H1 (cell line): Measurements from ENCODE around the gene NCAM1. TPM values are rescaled to one million over a fixed set of nuclear protein-coding genes. Genes with fewer than 3 reads are reported as not detected.

Experiments used
- CTCF ChIA-PET: fragments of 300-600 bp; sonication (Branson Sonifier 250); formaldehyde crosslinking; loops from one replicate; lab custom pipeline; 2021; ENCODE audit not compliant: partially characterized antibody; lab: Charles Lee
- POLR2A ChIA-PET: fragments of 300-600 bp; sonication (Branson Sonifier 250); formaldehyde crosslinking; loops from one replicate; lab custom pipeline; 2021; ENCODE audit warnings: inconsistent platforms; ENCODE audit not compliant: partially characterized antibody; lab: Charles Lee
- DNase-seq, 2 experiments: peaks; one replicate each; pipeline versions ENCODE4 v3.0.0 to v3.0.0-alpha.2; 2010 to 2022; ENCODE audit warnings: low spot score in 2 of 2, low read depth in 1 of 2, mixed read lengths in 1 of 2
- FAIRE-seq: peaks from 2 replicates; lab custom pipeline; 2011; peaks lifted over from hg19 to GRCh38; lab: Jason Lieb, UNC
- H2AFZ ChIP-seq: 2 replicates; pipeline ENCODE4 v1.8.1; 2012; ENCODE audit warnings: low read length, inconsistent platforms
- H2AK5ac ChIP-seq: 2 replicates; pipeline ENCODE4 v1.6.1; 2013; ENCODE audit warnings: low read depth, low read length
- H2BK120ac ChIP-seq: replicated peaks from 2 replicates; pipeline ENCODE3; 2013; ENCODE audit warnings: low read depth, low read length, inconsistent platforms
- H2BK12ac ChIP-seq: 2 replicates; pipeline ENCODE4 v1.6.1; 2013; ENCODE audit warnings: low read depth, low read length
- H2BK15ac ChIP-seq: 2 replicates; pipeline ENCODE4 v1.6.1; 2013; ENCODE audit warnings: low read length
- H2BK20ac ChIP-seq: 2 replicates; pipeline ENCODE4 v1.6.1; 2013; ENCODE audit warnings: low read length
- H2BK5ac ChIP-seq: 2 replicates; pipeline ENCODE4 v1.6.1; 2013; ENCODE audit warnings: low read depth, low read length
- H3K14ac ChIP-seq: 2 replicates; pipeline ENCODE4 v1.6.1; 2013; ENCODE audit warnings: inconsistent platforms; ENCODE audit not compliant: insufficient read length
- H3K18ac ChIP-seq: 2 replicates; pipeline ENCODE4 v1.6.1; 2013; ENCODE audit warnings: low read length; ENCODE audit errors: extremely low read depth
- H3K23ac ChIP-seq: 2 replicates; pipeline ENCODE4 v1.6.1; 2013; ENCODE audit warnings: inconsistent platforms; ENCODE audit not compliant: insufficient read length
- H3K23me2 ChIP-seq: 2 replicates; pipeline ENCODE4 v1.6.1; 2013; ENCODE audit warnings: low read depth, low read length
- H3K27ac ChIP-seq: 2 replicates; pipeline ENCODE4 v1.6.1; 2011; ENCODE audit warnings: low read depth, low read length, inconsistent platforms
- H3K27me3 ChIP-seq, 4 experiments: replicated peaks in 1 of 4; 1 replicate in 1 of 4; 2 replicates in 3 of 4; pipeline versions ENCODE4 v1.6.1 to v1.8.1; 2011 to 2013; ENCODE audit warnings: low read length in 3 of 4, mild to moderate bottlenecking in 3 of 4, inconsistent platforms in 2 of 4, mixed read lengths in 2 of 4, moderate library complexity in 1 of 4; ENCODE audit not compliant: control insufficient read depth in 3 of 4, insufficient read depth in 3 of 4; ENCODE audit errors: extremely low read depth in 1 of 4
- H3K36me3 ChIP-seq, 4 experiments: 2 replicates each; pipeline versions ENCODE4 v1.6.1 to v1.8.1; 2011 to 2013; ENCODE audit warnings: mild to moderate bottlenecking in 4 of 4, low read length in 3 of 4, moderate library complexity in 2 of 4, control low read depth in 1 of 4, inconsistent platforms in 1 of 4; ENCODE audit not compliant: insufficient read depth in 4 of 4, control insufficient read depth in 2 of 4
- H3K4ac ChIP-seq: replicated peaks from 2 replicates; pipeline ENCODE3; 2013; ENCODE audit warnings: low read length, low read depth, mixed read lengths, inconsistent platforms; ENCODE audit not compliant: insufficient read length
- H3K4me1 ChIP-seq, 4 experiments: replicated peaks in 1 of 4; 1 replicate in 1 of 4; 2 replicates in 3 of 4; pipeline versions ENCODE4 v1.6.1 to v1.8.1; 2011 to 2013; ENCODE audit warnings: low read length in 3 of 4, inconsistent platforms in 2 of 4, mixed read lengths in 1 of 4; ENCODE audit not compliant: insufficient read depth in 4 of 4, control insufficient read depth in 3 of 4
- H3K4me2 ChIP-seq, 2 experiments: 2 replicates each; pipeline versions ENCODE4 v1.6.1 to v1.8.1; 2011 to 2013; ENCODE audit warnings: low read depth in 2 of 2, low read length in 2 of 2, control low read depth in 1 of 2, inconsistent platforms in 1 of 2, mild to moderate bottlenecking in 1 of 2; ENCODE audit not compliant: insufficient read depth in 1 of 2
- H3K4me3 ChIP-seq, 4 experiments: fragments of 200-600, 300-600 bp in 1 of 4; sonication (generic), shearing (Covaris generic), sonication (Bioruptor Twin) in 1 of 4; 2 replicates each; pipeline versions ENCODE4 v1.5.1 to v1.8.1; 2011 to 2016; ENCODE audit warnings: low read length in 4 of 4, low read depth in 3 of 4, control low read depth in 2 of 4, inconsistent platforms in 2 of 4, mild to moderate bottlenecking in 2 of 4, mixed read lengths in 1 of 4, moderate library complexity in 1 of 4; ENCODE audit not compliant: insufficient read depth in 2 of 4; ENCODE audit errors: extremely low read depth in 1 of 4
- H3K56ac ChIP-seq: replicated peaks from 2 replicates; pipeline ENCODE3; 2013; ENCODE audit warnings: low read depth, mild to moderate bottlenecking, mixed read lengths, low read length, inconsistent platforms; ENCODE audit not compliant: insufficient read length
- H3K79me1 ChIP-seq: 2 replicates; pipeline ENCODE4 v1.6.1; 2013; ENCODE audit warnings: low read depth, low read length, control low read depth
- H3K79me2 ChIP-seq, 2 experiments: 2 replicates each; pipeline versions ENCODE4 v1.6.1 to v1.8.1; 2012 to 2013; ENCODE audit warnings: low read length in 2 of 2, mild to moderate bottlenecking in 2 of 2, inconsistent platforms in 1 of 2; ENCODE audit not compliant: insufficient read depth in 2 of 2, control insufficient read depth in 1 of 2
- H3K9ac ChIP-seq, 4 experiments: replicated peaks in 1 of 4; 1 replicate in 1 of 4; 2 replicates in 3 of 4; pipeline versions ENCODE4 v1.6.1 to v1.8.1; 2011 to 2013; ENCODE audit warnings: low read depth in 3 of 4, low read length in 3 of 4, control low read depth in 2 of 4, mild to moderate bottlenecking in 2 of 4, moderate library complexity in 2 of 4, inconsistent platforms in 1 of 4; ENCODE audit errors: extremely low read depth in 1 of 4
- H3K9me3 ChIP-seq, 2 experiments: 2 replicates each; pipeline versions ENCODE4 v1.6.1 to v1.8.1; 2012 to 2013; ENCODE audit warnings: mild to moderate bottlenecking in 2 of 2, moderate library complexity in 2 of 2, control low read depth in 1 of 2, inconsistent platforms in 1 of 2, low read depth in 1 of 2, low read length in 1 of 2, mixed read lengths in 1 of 2; ENCODE audit not compliant: insufficient read depth in 2 of 2
- H4K20me1 ChIP-seq, 2 experiments: replicated peaks in 1 of 2; 2 replicates each; pipeline versions ENCODE3 to v1.8.1; 2011 to 2013; ENCODE audit warnings: inconsistent platforms in 2 of 2, low read length in 2 of 2, mild to moderate bottlenecking in 1 of 2; ENCODE audit not compliant: insufficient read depth in 2 of 2, control insufficient read depth in 1 of 2
- H4K5ac ChIP-seq: 2 replicates; pipeline ENCODE4 v1.6.1; 2013; ENCODE audit warnings: low read length, low read depth, mixed read lengths, inconsistent platforms; ENCODE audit not compliant: insufficient read length
- H4K8ac ChIP-seq: 2 replicates; pipeline ENCODE4 v1.8.0; 2013; ENCODE audit warnings: mild to moderate bottlenecking, moderate library complexity, low read length, inconsistent platforms; ENCODE audit not compliant: insufficient read depth; ENCODE audit errors: extremely low read depth
- H4K91ac ChIP-seq: replicated peaks from 2 replicates; pipeline ENCODE3; 2013; ENCODE audit warnings: low read length, mixed read lengths, inconsistent platforms; ENCODE audit not compliant: insufficient read length
- HDAC6 ChIP-seq: IDR thresholded peaks from one replicate; pipeline ENCODE4 v1.7.1; 2012; ENCODE audit warnings: low read depth, mild to moderate bottlenecking, inconsistent platforms, low read length, moderate library complexity
- POU5F1 ChIP-seq: IDR thresholded peaks from 2 replicates; pipeline ENCODE4 v1.6.1; 2011; ENCODE audit warnings: low read depth, mild to moderate bottlenecking, low read length, moderate library complexity
- SIX5 ChIP-seq: IDR thresholded peaks from 2 replicates; pipeline ENCODE4 v1.6.1; 2011; ENCODE audit warnings: mild to moderate bottlenecking, low read depth, low read length
- TAF7 ChIP-seq: optimal IDR thresholded peaks from 2 replicates; pipeline ENCODE3; 2011; ENCODE audit warnings: low read depth, mild to moderate bottlenecking, inconsistent platforms, low read length, moderate library complexity, borderline replicate concordance
- TBP ChIP-seq: IDR thresholded peaks from 2 replicates; pipeline ENCODE4 v1.6.1; 2011; ENCODE audit warnings: low read depth, low read length, improper control_type of control experiment
- TEAD4 ChIP-seq: IDR thresholded peaks from 2 replicates; pipeline ENCODE4 v1.6.1; 2012; ENCODE audit warnings: low read depth, low read length, inconsistent platforms, mixed read lengths
- YY1 ChIP-seq: IDR thresholded peaks from 2 replicates; pipeline ENCODE4 v1.6.1; 2011; ENCODE audit warnings: low read depth, mild to moderate bottlenecking, low read length
- WGBS, 2 experiments: shearing (Covaris generic) in 1 of 2; methylation state at CpG; one replicate each; pipeline versions ENCODE4 v1.1.6 to v1.1.7; 2013 to 2015; ENCODE audit warnings: low lambda C conversion rate in 2 of 2, mixed read lengths in 2 of 2, inconsistent platforms in 1 of 2, low coverage in 1 of 2, missing lambda C conversion rate in 1 of 2; ENCODE audit not compliant: insufficient replicate concordance in 2 of 2, insufficient coverage in 1 of 2, insufficient read length in 1 of 2; ENCODE audit errors: extremely low coverage in 1 of 2, missing lambda C conversion rate in 1 of 2; 5-methylcytosine and 5-hydroxymethylcytosine counted together
- polyA plus RNA-seq, 7 experiments: library from polyadenylated mRNA; depleted of rRNA in 3 of 7; stranded (reverse) in 5 of 7; unstranded in 2 of 7; fragments of >200 nt in 5 of 7; fragments of 200-250 nt in 2 of 7; gene quantifications; 1 replicate in 5 of 7; 2 replicates in 1 of 7; 4 replicates in 1 of 7; pipeline versions ENCODE4 v1.2.1 to v1.2.3, GENCODE V29; 2011 to 2013; ENCODE audit warnings: missing spikeins in 2 of 7, mixed read lengths in 2 of 7
- total RNA-seq: library from RNA; stranded (reverse); fragmentation: NEBNext Ultra II Directional; extraction: Animal tissue kit (Norgen Biotek cat#: 25700); gene quantifications from 2 replicates; pipeline ENCODE4 v1.2.1, GENCODE V29; 2021
- TF ChIP-seq, protein P1 (sequence below), 3 experiments: IDR thresholded peaks; 1 replicate in 2 of 3; 2 replicates in 1 of 3; pipeline versions ENCODE4 v1.5.1 to v1.6.1; 2011; ENCODE audit warnings: low read length in 3 of 3, mild to moderate bottlenecking in 3 of 3, inconsistent platforms in 2 of 3, low read depth in 1 of 3, moderate library complexity in 1 of 3; ENCODE audit not compliant: insufficient read depth in 1 of 3; ENCODE audit errors: control extremely low read depth in 1 of 3

NCAM1 gene
- total and polyA plus RNA-seq, 2 of the 8 experiments (the other 6 are each of a cell fraction or from before 2014, with no cell fraction given), result 3.1 to 4.3 TPM

DNA sequence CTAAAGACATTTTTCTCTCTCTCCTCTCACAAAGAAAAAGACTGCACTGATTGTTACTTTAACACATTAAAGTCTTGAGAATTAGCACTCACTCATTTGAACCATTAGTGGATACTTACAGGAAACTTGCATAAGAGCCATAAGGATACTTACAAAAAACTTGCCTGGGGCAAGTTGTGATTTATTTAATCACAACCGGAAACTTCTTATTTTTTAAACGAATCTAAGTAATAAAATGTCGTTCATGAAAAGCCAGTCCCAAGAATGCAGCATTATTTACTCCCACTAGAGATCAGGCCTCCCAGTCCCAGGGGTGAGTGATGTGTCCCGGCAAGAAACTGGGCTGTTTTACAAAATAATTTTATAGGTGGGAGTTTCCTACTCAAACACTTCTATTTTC, 293.9 kb downstream of the NCAM1 start:
- Histone ChIP-seq H3K14ac (no peak overlapping the region), H3K18ac (no peak overlapping the region), H3K4me1 (peaks cover 0 to 6% (median 0%) of the 10 kb centered on the region in 4 experiments; a peak in 3 of 7 replicates), H4K8ac (no peak overlapping the region), H3K9me3 (no peaks in the 10 kb centered on the region), H3K36me3 (no peaks in the 10 kb centered on the region), H3K27me3 (no peaks in the 10 kb centered on the region), H3K79me2 (no peaks in the 10 kb centered on the region), H4K91ac (no peak overlapping the region), H3K56ac (no peak overlapping the region), H2BK5ac (no peak overlapping the region), H3K4me2 (no peak overlapping the region), H4K5ac (no peak overlapping the region), H2BK20ac (no peak overlapping the region), H3K79me1 (no peaks in the 10 kb centered on the region), H3K23me2 (0 out of 2 replicates have a peak, but pooled peaks cover 2% of the 10 kb centered on the region), H4K20me1 (no peaks in the 10 kb centered on the region), H2BK120ac (no peak overlapping the region), H3K23ac (no peak overlapping the region), H3K4me3 (no peak overlapping the region), H2AK5ac (no peak overlapping the region), H2BK12ac (no peak overlapping the region), H2AFZ (no peak overlapping the region), H3K9ac (no peak overlapping the region), H3K27ac (no peak overlapping the region), H3K4ac (no peak overlapping the region), H2BK15ac (no peak overlapping the region)
- DNase-seq (no peak), FAIRE-seq (no peak)
- POLR2A ChIA-PET, result no interaction called here
- CTCF ChIA-PET, result interaction anchor here (0.6 to 1.0 kb wide), 2 partner anchors 19 to 824 kb away, joined by 3 read pairs; no protein-coding TSS in a partner anchor
- TF ChIP-seq HDAC6 (no peak), TEAD4 (no peak), SIX5 (no peak), TAF7 (no peak), TBP (no peak), POU5F1 (no peak), YY1 (no peak)
- TF ChIP-seq, protein P1, sequence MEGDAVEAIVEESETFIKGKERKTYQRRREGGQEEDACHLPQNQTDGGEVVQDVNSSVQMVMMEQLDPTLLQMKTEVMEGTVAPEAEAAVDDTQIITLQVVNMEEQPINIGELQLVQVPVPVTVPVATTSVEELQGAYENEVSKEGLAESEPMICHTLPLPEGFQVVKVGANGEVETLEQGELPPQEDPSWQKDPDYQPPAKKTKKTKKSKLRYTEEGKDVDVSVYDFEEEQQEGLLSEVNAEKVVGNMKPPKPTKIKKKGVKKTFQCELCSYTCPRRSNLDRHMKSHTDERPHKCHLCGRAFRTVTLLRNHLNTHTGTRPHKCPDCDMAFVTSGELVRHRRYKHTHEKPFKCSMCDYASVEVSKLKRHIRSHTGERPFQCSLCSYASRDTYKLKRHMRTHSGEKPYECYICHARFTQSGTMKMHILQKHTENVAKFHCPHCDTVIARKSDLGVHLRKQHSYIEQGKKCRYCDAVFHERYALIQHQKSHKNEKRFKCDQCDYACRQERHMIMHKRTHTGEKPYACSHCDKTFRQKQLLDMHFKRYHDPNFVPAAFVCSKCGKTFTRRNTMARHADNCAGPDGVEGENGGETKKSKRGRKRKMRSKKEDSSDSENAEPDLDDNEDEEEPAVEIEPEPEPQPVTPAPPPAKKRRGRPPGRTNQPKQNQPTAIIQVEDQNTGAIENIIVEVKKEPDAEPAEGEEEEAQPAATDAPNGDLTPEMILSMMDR (IDR thresholded peaks at IDR 0.05; ENCODE audit: control extremely low read depth in 1 of 3, insufficient read depth in 1 of 3, low read depth in 1 of 3, low read length in 3 of 3), result no peak
- WGBS, 2 experiments, result 92% methylated on average over 4 of the region's 4 CpGs; no CpG with 5 or more reads in 1 of the 2 experiments
